Activated CD8-positive, alpha-beta memory T cell treated with anti-CD3 and anti-CD28 coated beads, Interleukin-2, amount 50 U/mL, for 1 hour (primary cell): Measurements from ENCODE around the gene TNS3.
"Not testable (repeated sequence)": the region's sequence is repeated elsewhere in the genome, so short reads cannot be mapped to it uniquely, and the experiment has no call there.

ENCODE experiments used
- DNase-seq: peaks from one replicate; pipeline ENCODE4 v3.0.0-alpha.2; 2020; ENCODE audit errors: extremely low read depth

TNS3 gene

GRCh38 chr7:47453093-47454061 lies 128.5 kb downstream of the TNS3 start:
- DNase-seq: no peak

- no peak for DNase-seq
These were observed 129.2 kb downstream of the TNS3 start for GRCh38 chr7:47452715-47453092.

DNA sequence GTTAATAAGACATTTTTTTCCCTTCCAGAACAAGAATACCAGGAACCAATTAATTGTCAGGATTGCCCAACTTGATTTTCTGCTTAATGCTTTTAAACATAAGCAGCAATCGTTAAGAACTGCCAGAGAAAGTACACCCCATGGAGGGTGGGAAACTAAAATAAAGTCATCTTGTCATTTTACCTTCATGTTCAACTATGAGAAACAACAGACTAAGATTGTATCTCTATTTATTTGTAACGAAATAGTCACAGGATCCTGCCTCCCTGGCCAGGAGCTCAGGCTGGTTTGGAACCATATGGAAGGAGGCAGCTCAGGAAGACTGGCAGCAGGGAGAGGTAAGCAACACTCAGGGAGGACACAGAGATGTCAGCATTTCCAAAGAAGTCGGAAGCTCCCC lies 129.6 kb downstream of the TNS3 start:
- DNase-seq: no peak

DNA sequence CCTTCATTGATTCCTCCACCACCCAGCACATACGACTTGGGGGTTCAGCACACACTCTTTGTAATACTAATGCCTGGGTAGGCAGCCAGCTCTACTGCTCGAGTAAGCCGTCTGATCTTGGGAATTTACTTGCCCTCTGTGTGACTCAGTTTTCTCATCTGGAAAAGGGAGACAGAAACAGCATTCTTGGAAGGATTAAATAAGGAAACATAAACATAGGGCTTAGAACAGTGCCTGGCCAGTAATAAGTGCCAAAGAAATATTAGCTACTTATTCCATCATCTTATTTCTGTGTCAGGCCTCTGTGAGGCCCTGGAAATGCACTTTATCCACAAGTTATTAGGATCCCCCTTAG lies 130.1 kb downstream of the TNS3 start:
- DNase-seq: no peak

DNA sequence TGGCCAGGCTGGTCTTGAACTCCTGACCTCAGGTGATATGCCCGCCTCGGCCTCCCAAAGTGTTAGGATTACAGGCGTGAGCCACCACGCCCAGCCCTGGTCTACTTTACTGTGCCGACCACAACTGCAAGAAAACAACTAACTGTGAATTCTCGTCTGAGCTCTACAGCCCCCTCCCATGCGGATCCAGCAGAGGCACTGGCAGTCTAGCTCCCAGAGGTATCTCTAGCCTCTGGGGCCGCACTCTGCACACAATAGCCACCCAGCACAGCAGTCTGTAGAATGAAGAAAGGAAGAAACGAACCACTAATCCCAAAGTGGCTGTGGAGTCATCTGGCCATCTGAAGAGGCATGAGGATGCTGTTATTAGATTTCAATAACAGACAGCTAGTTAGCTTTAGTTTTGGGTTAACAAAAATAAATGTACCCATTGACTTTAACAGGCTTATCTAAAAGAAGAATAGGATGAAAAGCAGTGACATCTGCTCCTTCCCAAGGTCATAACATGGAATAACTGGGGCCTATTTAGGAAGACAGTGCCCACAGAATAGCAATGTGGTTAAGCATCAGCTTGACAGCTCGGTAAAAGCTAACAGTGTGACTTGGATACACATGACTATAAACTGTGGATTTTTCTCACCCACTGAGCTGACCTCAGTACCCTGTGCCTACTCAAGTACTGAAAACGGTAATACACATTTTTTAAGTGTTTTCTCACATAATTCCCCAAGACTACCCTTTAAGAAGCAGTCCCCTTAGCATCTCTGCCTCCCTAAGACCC lies 131.9 kb downstream of the TNS3 start:
- DNase-seq: no peak

DNA sequence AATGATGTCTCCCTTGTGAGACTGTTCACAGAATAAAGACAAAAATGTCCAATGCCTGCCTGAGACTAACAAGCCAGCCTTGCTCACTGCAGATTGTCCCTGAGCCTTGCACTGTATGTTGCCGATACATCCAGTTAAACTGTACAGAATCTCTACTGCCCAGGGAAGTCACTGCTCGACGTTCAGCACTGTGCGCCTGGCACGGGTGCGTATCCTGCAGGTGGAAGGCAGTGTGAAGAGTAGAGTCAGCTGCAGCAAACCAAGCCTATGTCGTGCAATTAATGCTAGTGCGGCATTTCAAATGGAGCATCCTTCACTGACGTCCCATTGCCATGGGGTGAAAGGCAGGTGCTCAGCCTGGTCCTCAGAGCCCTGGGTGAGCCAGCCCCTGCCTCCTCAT lies 132.9 kb downstream of the TNS3 start:
- DNase-seq: no peak

DNA sequence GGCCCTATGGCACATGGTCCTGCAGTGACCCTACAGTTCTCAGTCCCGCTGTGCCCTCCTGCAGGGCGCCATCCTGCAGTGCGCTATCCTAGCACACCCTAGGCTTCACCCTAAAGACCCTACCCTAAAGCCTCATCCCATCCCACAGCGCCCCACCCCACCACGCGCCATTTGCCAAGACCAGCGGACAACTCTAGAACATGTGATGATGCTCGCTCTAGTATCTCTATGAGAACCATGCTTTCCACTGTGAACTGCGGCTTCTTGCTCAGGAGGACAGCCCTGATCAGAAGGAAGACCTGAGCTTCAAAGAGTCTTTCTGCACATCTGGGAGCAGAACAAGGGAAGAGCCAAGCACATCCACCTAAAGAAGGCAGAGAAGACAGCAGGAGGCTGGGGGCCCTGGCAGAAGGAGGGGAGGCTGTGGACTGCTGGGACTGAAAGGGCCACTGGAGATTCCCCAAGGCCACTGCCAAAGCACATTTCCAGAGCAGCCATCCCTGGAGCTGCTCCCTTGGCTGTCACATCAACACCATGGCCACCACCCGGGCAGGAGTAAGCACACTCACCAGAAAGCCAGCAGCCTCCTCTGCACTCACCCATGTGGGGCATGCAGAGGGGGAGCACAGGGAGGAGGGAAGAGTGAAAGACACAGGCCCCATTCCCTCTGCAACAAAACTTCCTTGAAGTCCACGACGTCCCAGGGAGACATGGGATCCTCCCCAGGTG lies 134.1 kb downstream of the TNS3 start:
- no peak for DNase-seq

GRCh38 chr7:47446871-47447466 lies 134.9 kb downstream of the TNS3 start:
- DNase-seq: no peak

GRCh38 chr7:47444376-47445098 lies 137.4 kb downstream of the TNS3 start:
- no peak for DNase-seq

GRCh38 chr7:47443049-47443448 lies 138.9 kb downstream of the TNS3 start:
- DNase-seq: no peak

DNA sequence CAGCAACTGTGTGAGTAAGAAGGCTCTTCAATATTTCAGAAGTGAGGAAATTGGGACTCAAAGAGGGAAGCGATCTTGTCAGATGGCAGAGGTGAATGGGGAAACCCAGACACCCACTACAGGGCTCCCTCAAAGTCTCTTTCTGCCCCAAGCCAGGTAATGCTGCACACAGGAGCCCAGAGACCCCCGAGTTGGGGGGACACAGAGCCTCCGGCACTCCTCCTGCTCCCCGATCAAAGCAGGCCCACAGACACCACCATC lies 139.4 kb downstream of the TNS3 start:
- no peak for DNase-seq

DNA sequence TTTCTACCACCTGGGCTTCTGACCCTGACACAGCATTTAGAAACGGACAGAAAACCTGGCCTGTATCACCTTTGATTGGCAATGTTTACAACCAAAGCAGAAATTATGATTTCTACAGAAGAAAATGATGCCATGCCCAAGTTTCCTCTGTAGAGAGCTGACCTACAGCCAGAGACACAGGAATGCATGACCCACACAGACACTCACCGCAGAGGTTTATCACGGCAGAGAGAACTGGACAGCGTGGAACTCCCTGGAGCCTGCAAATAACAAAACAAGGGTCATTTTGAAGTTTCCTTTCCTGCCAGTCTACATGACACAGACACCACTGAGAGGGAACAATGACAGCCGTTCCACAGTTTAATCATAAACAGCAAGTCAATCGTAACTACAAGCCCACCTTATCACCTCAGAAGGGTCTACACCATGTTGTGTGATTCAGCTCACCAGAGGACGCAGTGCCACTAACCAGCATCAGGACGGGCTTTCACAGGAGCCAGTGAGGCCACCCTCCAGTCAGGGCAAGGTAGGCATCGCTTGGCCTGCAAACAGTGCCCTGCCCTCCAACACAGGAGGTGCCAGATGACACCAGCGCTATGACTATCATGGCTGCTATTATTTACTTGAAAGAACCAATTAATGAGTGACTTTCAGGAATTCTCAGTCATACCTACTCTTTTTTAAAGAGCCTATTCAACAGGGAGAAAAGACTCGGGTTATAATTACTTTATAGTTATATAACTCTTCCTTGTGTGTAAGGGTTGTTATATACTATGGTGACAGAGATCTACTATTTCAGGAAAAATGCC lies 139.9 kb downstream of the TNS3 start:
- no peak for DNase-seq

- DNase-seq: not testable (repeated sequence)
These were observed 140.9 kb downstream of the TNS3 start for GRCh38 chr7:47441048-47441447.

DNA sequence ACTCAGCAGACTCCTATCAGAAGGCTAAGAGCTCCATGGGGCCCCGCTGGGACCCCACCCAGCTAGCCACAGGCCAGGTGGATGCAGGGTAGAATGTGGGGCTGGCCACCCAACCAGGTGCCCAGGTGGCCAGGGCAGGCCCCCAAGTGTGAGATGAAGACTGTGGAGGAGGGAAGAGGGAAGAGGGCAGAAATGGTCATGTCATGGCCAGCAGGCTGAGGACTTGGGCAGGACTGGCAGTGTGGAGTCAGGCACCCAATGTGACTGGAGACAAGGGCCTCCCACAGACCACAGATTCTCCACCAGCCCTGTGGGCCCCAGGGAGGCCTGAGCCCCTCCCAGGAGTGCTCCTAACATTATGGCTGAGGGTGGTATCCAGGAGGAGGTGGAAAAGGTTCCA lies 141.6 kb downstream of the TNS3 start:
- DNase-seq: no peak

DNA sequence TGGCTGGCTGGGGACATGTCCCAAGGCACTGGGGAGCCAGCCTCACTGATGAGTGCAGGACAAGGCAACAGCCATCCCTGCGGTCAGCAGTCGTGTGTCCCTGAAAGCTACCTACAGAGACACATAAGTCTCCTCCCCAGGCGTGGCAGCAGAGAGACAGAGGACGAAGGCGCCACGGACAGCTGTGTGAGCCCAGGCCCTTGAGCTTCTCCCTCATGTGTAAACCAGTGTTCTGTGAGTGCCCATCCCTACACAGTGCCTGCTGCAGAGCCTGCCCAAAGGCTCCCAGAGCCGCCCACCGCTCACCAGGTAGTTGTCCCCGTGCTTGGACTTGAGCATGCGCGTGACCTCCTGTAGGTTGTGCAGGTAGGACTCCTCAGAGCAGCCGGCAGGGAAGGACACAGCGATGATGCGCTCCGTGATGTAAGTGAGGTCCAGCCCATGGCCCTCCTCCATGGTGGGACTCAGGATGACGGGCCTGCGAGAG lies 142.7 kb downstream of the TNS3 start:
- DNase-seq: no peak

GRCh38 chr7:47438411-47439029 lies 143.4 kb downstream of the TNS3 start:
- no peak for DNase-seq

GRCh38 chr7:47435889-47436312 lies 146.0 kb downstream of the TNS3 start:
- DNase-seq: no peak

- DNase-seq: no peak
These were observed 148.4 kb downstream of the TNS3 start for GRCh38 chr7:47433564-47433895.

- no peak for DNase-seq
These were observed 149.0 kb downstream of the TNS3 start for GRCh38 chr7:47432671-47433563.
